Raji (cell line): ENCODE measurements around the gene GNB4.
A peak's percentile ranks its signal among the peaks of the same experiment; 100 is the strongest.

Experiments used
- POLR2A ChIP-seq: IDR thresholded peaks from 2 replicates; pipeline ENCODE4 v1.6.1; 2011; ENCODE audit warnings: low read depth, low read length, control low read depth; ENCODE audit not compliant: insufficient read depth

GNB4 gene

DNA sequence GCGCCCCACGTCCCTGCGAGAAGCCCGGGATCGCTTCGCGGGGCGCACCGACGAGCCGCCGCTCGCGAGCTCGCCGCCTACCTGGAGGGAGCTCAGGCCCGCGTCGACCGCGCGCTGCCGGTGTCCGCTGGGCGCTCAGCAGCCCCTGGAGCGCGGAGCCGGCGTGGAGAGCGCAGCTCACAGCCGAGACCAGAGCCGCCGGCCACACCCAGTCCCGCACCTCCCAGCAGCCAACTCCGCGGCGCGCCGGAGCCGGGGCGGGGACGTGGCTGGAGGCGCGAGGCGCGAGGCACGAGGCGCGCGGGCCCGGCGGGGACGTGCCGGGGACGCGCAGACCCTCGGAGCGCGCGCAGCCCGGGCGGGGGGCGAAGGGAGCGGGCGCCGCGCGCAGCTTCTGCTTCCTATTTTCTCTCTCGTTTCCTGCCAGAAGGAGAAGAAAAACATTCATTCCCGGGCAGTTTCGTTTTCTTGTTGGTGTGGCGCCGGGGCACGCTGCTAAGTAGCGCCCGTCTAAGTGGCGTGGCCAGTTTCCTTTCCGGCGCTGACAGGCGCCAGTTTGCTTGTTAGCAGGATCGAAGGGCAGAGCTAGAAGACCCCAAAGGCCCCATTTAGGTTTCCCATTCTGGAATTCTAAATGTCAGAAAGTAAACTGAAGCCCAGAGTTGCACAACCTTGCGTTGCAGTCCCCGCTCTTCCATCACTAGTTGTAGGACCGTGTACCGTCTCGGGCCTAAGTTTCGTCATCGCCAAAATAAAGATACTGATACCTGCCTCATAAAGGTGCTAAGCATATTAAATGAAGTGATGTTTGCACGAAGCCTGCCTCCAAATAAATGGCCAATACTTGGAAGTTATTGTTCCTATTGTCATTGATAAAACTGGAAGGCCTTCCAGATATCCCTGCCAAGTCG lies at the start of gene GNB4:
TSS of gene GNB4 (minus strand) at position 206 of the 911 bp plus-strand sequence. CDS start 25,270 bp downstream, outside the sequence.
- peak; percentile 22; the same call in 1 of the 2 replicates for TF ChIP-seq POLR2A

GRCh38 chr3:179495483-179495882 lies 44.2 kb upstream of the GNB4 start:
- no peak for TF ChIP-seq POLR2A

DNA sequence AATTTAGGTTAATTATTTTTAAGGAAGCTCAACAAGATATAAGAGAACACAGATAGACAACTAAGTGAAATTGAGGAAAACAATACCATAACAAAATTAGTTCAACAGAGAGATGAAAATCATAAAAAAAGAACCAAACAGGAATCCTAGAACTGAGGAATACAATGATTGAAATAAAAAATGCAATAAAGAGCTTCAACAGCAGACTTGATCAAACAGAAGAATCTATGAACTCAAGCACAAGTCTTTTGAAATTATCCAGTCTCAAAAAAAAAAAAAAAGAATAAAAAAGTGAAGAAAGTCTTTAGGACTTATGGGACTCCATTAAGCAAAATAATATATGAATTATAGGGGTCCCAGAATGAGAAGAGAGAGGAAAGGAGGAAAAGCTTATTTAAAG lies 42.0 kb upstream of the GNB4 start:
- TF ChIP-seq POLR2A = no peak

DNA sequence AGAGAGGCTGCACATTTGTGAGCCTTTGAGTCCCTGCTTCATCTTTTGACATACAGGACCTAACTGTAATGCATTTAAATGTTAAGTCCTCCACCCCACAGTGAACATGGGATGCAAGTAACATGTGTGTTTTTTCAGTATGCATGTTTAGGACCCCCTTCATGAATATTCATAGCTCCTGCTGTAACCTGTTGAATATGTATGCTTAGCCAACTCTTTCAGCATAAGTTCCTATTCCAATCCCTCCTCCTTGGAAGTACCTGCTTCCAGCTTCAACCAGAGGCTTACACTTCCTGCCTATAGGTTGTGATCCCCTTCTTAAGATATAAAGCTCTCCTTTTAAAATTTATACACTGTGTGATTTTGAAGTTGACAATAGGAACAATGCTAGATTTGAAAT lies 36.9 kb upstream of the GNB4 start:
- no peak for TF ChIP-seq POLR2A

GRCh38 chr3:179486806-179487205 lies 35.5 kb upstream of the GNB4 start:
- no peak for TF ChIP-seq POLR2A

DNA sequence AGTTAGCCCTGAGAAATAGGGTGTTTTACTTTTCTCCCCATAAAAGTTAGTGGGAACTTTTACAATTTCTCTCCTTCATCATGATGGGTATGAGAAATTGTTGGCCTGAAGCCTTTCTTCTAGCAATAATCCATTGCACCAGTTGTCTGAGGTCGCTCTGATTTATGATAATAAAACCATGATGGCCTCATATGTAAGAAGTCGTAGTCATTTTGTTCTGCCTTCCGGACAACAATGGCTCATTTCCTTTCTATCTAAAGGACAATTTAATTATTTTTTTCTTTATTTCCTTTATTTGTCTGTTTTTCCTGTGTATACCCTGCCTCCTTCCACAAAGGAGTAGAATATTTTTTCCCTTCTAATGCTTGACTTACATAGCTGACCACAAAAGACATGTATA lies 31.6 kb upstream of the GNB4 start:
- no peak for TF ChIP-seq POLR2A

GRCh38 chr3:179476215-179476614 lies 24.9 kb upstream of the GNB4 start:
- TF ChIP-seq POLR2A = no peak

- no peak for TF ChIP-seq POLR2A
These were observed 23.2 kb upstream of the GNB4 start for GRCh38 chr3:179474480-179474879.

DNA sequence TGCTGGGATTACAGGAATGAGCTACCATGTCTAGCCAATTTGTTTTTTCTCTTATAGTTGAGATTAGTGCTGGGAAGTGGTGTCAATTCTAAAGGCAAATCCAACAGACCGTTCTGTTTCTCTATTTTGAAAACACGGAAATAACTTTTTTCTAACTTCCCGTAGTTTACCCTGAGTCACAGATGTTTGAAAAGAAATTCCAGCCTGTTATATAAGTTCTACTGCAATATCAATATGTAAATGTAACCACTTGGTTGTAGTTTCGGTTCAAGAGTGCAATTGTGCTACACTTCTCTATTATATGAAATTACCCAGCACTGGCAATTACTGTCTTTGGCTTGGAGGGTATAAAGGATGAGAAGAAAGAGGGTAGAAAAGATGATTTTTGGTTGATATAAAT lies 22.3 kb upstream of the GNB4 start:
- TF ChIP-seq POLR2A = no peak

DNA sequence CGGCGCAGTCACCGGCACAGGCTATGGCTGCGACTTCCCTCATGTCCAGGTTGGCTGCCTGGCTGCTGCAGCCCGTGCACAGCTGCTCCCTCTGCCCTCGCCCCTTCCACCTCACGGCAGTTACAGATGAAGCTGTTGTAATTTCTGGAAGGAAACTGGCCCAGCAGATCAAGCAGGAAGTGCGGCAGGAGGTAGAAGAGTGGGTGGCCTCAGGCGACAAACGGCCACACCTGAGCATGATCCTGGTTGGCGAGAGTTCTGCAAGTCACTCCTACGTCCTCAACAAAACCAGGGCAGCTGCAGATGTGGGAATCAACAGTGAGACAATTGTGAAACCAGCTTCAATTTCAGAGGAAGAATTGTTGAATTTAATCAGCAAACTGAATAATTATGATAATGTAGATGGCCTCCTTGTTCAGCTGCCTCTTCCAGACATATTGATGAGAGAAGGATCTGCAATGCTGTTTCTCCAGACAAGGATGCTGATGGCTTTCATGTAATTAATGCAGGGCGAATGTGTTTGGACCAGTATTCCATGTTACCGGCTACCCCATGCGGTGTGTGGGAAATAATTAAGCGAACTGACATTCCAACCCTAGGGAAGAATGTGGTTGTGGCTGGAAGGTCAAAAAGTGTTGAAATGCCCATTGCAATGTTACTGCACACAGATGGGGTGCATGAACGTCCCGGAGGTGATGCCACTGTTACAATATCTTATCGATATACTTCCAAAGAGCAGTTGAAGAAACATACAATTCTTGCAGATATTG lies 13.2 kb upstream of the GNB4 start:
- no peak for TF ChIP-seq POLR2A

DNA sequence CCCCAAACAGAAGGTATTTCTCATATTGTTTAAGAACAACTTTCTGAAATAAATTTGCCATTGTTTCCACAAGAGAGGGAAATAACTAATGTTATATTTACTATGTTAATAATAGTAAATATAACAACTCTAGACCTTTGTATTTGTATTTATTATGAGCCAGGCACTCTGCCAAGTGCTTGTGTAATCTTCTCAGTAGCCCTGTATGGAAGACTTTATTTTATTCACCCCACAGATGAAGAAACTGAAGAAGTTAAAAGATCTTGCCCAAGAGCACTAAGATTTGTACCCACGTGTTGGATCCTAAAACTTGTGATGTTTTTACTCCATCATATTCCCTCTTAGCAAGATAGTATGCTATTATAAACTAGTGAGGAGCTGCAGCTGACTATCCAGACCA lies 12.0 kb upstream of the GNB4 start:
- no peak for TF ChIP-seq POLR2A

DNA sequence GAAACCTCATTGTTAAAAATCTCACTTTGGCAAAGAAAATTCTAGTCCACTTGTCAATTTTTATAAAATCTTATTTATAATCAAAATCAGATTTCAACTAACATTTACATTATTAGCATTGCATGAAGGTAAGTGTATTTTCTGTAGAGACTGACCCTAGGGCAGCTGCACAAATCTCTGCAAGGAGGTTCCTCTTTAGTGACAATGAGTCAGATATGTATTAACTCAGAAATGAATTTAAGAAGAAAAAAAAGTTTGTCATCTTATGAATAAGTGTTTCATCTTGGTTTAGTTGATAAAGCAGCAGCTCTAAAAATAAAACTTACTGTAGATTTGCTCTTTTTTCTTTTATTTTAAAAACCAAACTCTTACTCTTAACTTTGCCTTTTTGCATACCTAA lies 9.0 kb upstream of the GNB4 start:
- TF ChIP-seq POLR2A = no peak

DNA sequence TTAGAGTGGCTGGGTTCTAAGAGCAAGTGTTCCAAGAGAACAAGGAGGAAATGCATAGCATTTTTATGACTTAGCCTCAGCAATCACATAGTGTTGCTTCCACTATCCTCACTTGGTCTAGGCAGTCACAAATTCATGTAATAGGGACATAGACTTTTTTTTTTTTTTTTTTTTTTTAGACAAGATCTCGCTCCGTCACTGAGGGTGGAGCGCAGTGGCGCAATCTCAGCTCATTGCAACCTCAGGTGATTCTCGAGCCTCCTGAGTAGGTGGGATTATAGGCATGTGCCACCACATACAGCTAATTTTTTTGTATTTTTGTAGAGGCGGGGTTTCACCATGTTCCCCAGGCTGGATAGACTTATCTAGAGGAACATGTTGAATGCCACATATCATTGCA lies 4.7 kb upstream of the GNB4 start:
- no peak for TF ChIP-seq POLR2A

DNA sequence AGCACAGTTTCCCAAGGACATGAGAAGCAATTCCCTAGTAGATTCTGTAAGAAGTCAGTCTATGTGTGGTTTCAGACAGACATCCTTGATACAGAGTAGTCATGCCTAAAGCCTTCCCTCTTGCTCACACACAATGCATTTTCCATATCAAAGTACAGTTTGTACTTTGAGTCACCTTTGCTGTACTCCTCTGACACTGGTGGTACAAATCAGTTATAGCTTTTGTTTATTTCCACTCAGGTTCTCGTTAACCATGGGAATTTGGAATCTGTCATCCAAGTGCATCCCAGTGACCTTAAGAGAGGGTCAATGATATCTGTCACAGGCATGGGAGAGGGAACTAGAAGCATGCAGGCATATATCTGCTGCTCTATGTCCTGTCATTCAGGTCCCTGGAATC lies 3.6 kb upstream of the GNB4 start:
- TF ChIP-seq POLR2A = no peak

DNA sequence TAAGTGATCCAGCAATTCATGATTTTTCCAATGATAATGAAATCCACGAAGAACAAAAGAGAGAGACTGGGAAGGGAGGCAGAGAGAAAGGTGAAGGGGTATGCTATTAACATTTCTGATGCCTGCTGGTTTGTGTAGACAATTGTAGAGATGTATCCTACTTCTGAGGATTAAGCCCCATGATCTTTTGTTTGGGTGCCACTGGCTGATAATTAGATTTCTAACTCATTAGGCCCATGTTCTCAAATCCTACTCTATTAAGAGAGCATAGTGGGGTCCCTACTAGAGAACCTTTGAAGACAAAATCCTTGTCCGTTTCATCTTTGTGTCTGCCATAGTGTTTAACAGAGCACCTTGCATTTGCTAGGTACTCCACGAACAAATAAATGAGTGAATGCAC lies 2.7 kb upstream of the GNB4 start:
- TF ChIP-seq POLR2A = no peak

DNA sequence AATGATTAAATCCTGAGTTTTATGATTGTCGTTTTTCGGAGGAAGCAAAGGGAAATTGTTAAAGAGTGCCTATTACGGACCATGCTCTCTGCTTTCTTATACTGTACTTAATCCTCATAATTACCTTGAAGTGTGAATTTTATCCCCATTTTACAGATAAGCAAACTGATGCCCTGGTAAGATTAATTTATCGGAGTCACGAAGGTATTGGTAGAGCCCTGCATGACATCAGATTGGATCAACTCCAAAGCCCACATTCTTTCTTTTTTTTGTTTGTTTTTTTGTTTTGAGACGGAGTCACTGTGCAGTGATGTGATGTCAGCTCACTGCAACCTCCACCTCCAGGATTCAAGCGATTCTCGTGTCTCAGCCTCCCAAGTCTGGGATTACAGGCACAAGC lies 1.6 kb upstream of the GNB4 start:
- no peak for TF ChIP-seq POLR2A

DNA sequence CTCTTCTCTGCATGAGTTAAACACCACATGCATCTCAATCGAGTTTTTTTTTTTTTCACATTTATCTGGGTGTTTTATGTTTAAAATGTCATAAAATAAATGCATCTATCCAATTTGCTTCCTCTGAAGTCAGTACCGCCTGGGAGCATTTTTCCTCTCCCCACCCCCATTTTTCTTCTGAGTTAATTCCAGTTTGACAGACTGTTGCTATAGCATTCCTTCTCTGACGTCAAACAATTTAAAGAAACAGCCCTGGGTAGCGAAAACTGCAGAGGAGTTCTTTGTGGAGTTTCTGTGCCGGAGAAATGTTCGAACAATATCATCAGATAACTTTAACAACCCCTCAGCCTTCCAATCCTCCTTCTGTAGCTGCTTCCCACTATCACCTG lies 900 bp upstream of the GNB4 start:
- no peak for TF ChIP-seq POLR2A

DNA sequence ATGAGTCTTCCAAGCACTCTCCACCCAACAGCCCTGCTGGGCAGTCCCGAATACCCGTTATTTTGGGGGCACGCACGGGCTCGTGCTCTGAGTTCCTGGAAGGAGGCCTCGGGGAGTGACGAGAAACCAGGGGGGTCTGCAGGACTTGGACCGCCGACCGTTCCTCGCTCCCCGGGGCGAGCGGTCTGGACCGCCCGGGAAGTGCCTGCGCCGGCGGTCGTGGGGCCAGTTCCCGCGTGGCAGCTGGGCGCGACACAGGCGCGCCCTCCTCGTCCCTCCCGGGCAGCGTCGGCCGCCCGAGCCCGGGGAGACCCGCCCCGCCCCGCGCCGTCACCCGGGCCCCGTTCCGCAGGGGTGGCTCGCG lies 387 bp downstream of the GNB4 start:
- no peak for TF ChIP-seq POLR2A
